H1 (cell line): Measurements from ENCODE around the gene PPP1R12B.
"Not testable (repeated sequence)": the region's sequence is repeated elsewhere in the genome, so short reads cannot be mapped to it uniquely, and the experiment has no call there.

Source experiments
- EGR1 ChIP-seq: IDR thresholded peaks from 2 replicates; pipeline ENCODE4 v1.6.1; 2011; ENCODE audit warnings: low read depth, low read length, borderline replicate concordance
- EP300 ChIP-seq, 2 experiments: IDR thresholded peaks; 1 replicate in 1 of 2; 2 replicates in 1 of 2; pipeline ENCODE4 v1.6.1; 2011 to 2012; ENCODE audit warnings: low read depth in 2 of 2, low read length in 2 of 2, mild to moderate bottlenecking in 2 of 2, borderline replicate concordance in 1 of 2, inconsistent platforms in 1 of 2, moderate library complexity in 1 of 2
- JUN ChIP-seq: IDR thresholded peaks from 2 replicates; pipeline ENCODE4 v1.6.1; 2011; ENCODE audit warnings: low read depth, mild to moderate bottlenecking, improper control_type of control experiment, low read length
- JUND ChIP-seq: IDR thresholded peaks from 2 replicates; pipeline ENCODE4 v1.6.1; 2011; ENCODE audit warnings: mild to moderate bottlenecking, improper control_type of control experiment, low read length
- SP2 ChIP-seq: IDR thresholded peaks from 2 replicates; pipeline ENCODE4 v1.6.1; 2012; ENCODE audit warnings: mild to moderate bottlenecking, low read length, inconsistent platforms
- TEAD4 ChIP-seq: IDR thresholded peaks from 2 replicates; pipeline ENCODE4 v1.6.1; 2012; ENCODE audit warnings: low read depth, low read length, inconsistent platforms, mixed read lengths
- YY1 ChIP-seq: IDR thresholded peaks from 2 replicates; pipeline ENCODE4 v1.6.1; 2011; ENCODE audit warnings: low read depth, mild to moderate bottlenecking, low read length
- ZNF274 ChIP-seq: IDR thresholded peaks from 2 replicates; pipeline ENCODE4 v1.7.0; 2012; ENCODE audit warnings: low read length, borderline replicate concordance; ENCODE audit errors: extremely low read depth
- TF ChIP-seq, protein P1 (sequence below), 3 experiments: IDR thresholded peaks; 1 replicate in 2 of 3; 2 replicates in 1 of 3; pipeline versions ENCODE4 v1.5.1 to v1.6.1; 2011; ENCODE audit warnings: low read length in 3 of 3, mild to moderate bottlenecking in 3 of 3, inconsistent platforms in 2 of 3, low read depth in 1 of 3, moderate library complexity in 1 of 3; ENCODE audit not compliant: insufficient read depth in 1 of 3; ENCODE audit errors: control extremely low read depth in 1 of 3

DNA sequence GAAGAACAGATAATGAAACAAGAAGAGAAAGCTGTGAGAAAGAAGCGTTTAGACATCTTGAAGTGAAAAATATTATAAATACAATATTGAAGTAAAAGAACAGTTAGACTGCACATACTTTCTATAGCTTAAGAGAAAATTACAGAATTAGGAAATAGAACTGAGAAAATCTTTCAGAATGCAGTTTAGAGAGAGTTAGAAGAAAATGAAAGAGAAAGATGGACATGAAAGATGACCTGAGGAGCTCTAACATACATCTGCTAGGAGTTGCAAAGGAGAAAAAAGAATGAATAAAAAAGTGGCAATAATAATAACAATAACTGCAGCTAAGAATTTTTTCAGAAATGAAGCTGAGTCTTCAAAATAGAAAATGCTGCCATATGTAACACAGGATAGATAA, 173.0 kb downstream of the PPP1R12B start:
- TF ChIP-seq, protein P1, sequence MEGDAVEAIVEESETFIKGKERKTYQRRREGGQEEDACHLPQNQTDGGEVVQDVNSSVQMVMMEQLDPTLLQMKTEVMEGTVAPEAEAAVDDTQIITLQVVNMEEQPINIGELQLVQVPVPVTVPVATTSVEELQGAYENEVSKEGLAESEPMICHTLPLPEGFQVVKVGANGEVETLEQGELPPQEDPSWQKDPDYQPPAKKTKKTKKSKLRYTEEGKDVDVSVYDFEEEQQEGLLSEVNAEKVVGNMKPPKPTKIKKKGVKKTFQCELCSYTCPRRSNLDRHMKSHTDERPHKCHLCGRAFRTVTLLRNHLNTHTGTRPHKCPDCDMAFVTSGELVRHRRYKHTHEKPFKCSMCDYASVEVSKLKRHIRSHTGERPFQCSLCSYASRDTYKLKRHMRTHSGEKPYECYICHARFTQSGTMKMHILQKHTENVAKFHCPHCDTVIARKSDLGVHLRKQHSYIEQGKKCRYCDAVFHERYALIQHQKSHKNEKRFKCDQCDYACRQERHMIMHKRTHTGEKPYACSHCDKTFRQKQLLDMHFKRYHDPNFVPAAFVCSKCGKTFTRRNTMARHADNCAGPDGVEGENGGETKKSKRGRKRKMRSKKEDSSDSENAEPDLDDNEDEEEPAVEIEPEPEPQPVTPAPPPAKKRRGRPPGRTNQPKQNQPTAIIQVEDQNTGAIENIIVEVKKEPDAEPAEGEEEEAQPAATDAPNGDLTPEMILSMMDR (IDR thresholded peaks at IDR 0.05; ENCODE audit: control extremely low read depth in 1 of 3, insufficient read depth in 1 of 3, low read depth in 1 of 3, low read length in 3 of 3), result not testable (repeated sequence)
- TF ChIP-seq SP2; JUN; YY1; TEAD4; EP300 (IDR thresholded peaks at IDR 0.05; ENCODE audit: borderline replicate concordance in 1 of 2, low read depth in 2 of 2, low read length in 2 of 2); JUND; ZNF274; EGR1: not testable (repeated sequence)
